SKM-1 treated with dmso at 0.1 percent for 144 hours (cell line): Measurements from ENCODE around the gene MECR.
"Not testable (repeated sequence)": the region's sequence is repeated elsewhere in the genome, so short reads cannot be mapped to it uniquely, and the experiment has no call there.

Experiments
- DNase-seq: peaks from one replicate; lab custom pipeline; 2025; ENCODE audit not compliant: unreplicated experiment; lab: John Stamatoyannopoulos, UW

Gene MECR

GRCh38 chr1:29171521-29171920, 59.2 kb downstream of the MECR start:
- DNase-seq = no peak

- no peak for DNase-seq
Measured at GRCh38 chr1:29171089-29171488, 59.6 kb downstream of the MECR start.

- DNase-seq = no peak
Measured at GRCh38 chr1:29169976-29170375, 60.8 kb downstream of the MECR start.

- no peak for DNase-seq
Measured at GRCh38 chr1:29167904-29168303, 62.8 kb downstream of the MECR start.

- DNase-seq = no peak
Measured at GRCh38 chr1:29166291-29166878, 64.3 kb downstream of the MECR start.

GRCh38 chr1:29164588-29164987, 66.1 kb downstream of the MECR start:
- DNase-seq = no peak

GRCh38 chr1:29162476-29163138, 68.1 kb downstream of the MECR start:
- DNase-seq = no peak

GRCh38 chr1:29162025-29162424, 68.7 kb downstream of the MECR start:
- DNase-seq = no peak

- no peak for DNase-seq
Measured at GRCh38 chr1:29159773-29160172, 71.0 kb downstream of the MECR start.

- DNase-seq = no peak
Measured at GRCh38 chr1:29157269-29157601, 73.5 kb downstream of the MECR start.

GRCh38 chr1:29156543-29157268, 74.0 kb downstream of the MECR start:
- DNase-seq = no peak

GRCh38 chr1:29152046-29152805, 78.5 kb downstream of the MECR start:
- no peak for DNase-seq

- DNase-seq = not testable (repeated sequence)
Measured at GRCh38 chr1:29150346-29150745, 80.4 kb downstream of the MECR start.

GRCh38 chr1:29148656-29149491, 81.9 kb downstream of the MECR start:
- no peak for DNase-seq

GRCh38 chr1:29145739-29146437, 84.8 kb downstream of the MECR start:
- DNase-seq = no peak

GRCh38 chr1:29144178-29144577, 86.6 kb downstream of the MECR start:
- no peak for DNase-seq

- DNase-seq = no peak
Measured at GRCh38 chr1:29142714-29143113, 88.0 kb downstream of the MECR start.
